Tibial nerve (tissue), 4 donors: ENCODE results near the gene RACGAP1. TPM values are rescaled to one million over a fixed set of nuclear protein-coding genes. Genes with fewer than 3 reads are reported as not detected.
A peak's percentile ranks its signal among the peaks of the same experiment; 100 is the strongest.

ENCODE experiments used
- DNase-seq, 2 donors: peaks; one replicate each; pipeline ENCODE4 v3.0.0-alpha.2; 2019; ENCODE audit warnings: low spot score in 2 of 2
- H3K27ac ChIP-seq, 4 donors: fragments of 200-600 bp; sonication (generic) in 3 of 4; one replicate each; pipeline ENCODE4 v1.5.1; 2017 to 2019; ENCODE audit warnings: mild to moderate bottlenecking in 1 of 4
- H3K27me3 ChIP-seq, 2 donors: fragments of 200-600 bp; sonication (generic) in 1 of 2; one replicate each; pipeline versions ENCODE4 v1.5.1 to v1.6.0; 2017 to 2019
- H3K36me3 ChIP-seq, 3 donors: fragments of 200-600 bp; sonication (generic); one replicate each; pipeline ENCODE4 v1.5.1; 2018 to 2019
- H3K4me1 ChIP-seq, 4 donors: fragments of 200-600 bp; sonication (generic) in 3 of 4; one replicate each; pipeline ENCODE4 v1.5.1; 2017 to 2019
- H3K4me3 ChIP-seq, 4 donors: fragments of 200-600 bp; sonication (generic) in 3 of 4; one replicate each; pipeline ENCODE4 v1.5.1; 2017 to 2019; ENCODE audit warnings: mild to moderate bottlenecking in 1 of 4, moderate library complexity in 1 of 4
- H3K9me3 ChIP-seq, 4 donors: fragments of 200-600 bp; sonication (generic) in 3 of 4; one replicate each; pipeline ENCODE4 v1.5.1; 2017 to 2019
- CTCF ChIP-seq, 5 experiments: fragments of 200-600 bp in 3 of 5; fragments of 450-650 bp in 2 of 5; sonication (generic) in 3 of 5; IDR thresholded peaks; one replicate each; pipeline ENCODE4 v1.5.1; 2016 to 2019; ENCODE audit warnings: antibody characterized with exemption in 5 of 5, mild to moderate bottlenecking in 3 of 5, moderate library complexity in 2 of 5
- EP300 ChIP-seq, 2 donors: sonication (generic); formaldehyde crosslinking; IDR thresholded peaks; one replicate each; pipeline ENCODE4 v1.6.1; 2017; ENCODE audit warnings: antibody characterized with exemption in 2 of 2, mild to moderate bottlenecking in 1 of 2
- POLR2A ChIP-seq, 2 donors: fragments of 450-650 bp; IDR thresholded peaks; one replicate each; pipeline ENCODE4 v1.6.1; 2017; ENCODE audit warnings: antibody characterized with exemption in 2 of 2, mild to moderate bottlenecking in 2 of 2, moderate library complexity in 2 of 2
- WGBS, 2 donors: methylation state at CpG; one replicate each; pipeline ENCODE4 v1.1.5; 2018; 5-methylcytosine and 5-hydroxymethylcytosine counted together
- total RNA-seq, 4 donors: library from RNA; depleted of rRNA; stranded (reverse); fragments of >200 nt; gene quantifications; one replicate each; pipeline ENCODE4 v1.1.0, GENCODE V29; 2016

Gene RACGAP1
- total RNA-seq, 4 donors from 2014 or later, result 6.3 to 15.1 (median 10.5) TPM

GRCh38 chr12:49960474-49961110 lies 64.7 kb downstream of the RACGAP1 start:
- H3K4me1 ChIP-seq, result peaks cover 0 to 31% (median 6%) of the 10 kb centered on the region in 4 donors
- H3K36me3 ChIP-seq, result no peaks in the 10 kb centered on the region
- DNase-seq, result no peak
- H3K27ac ChIP-seq, result no peak overlapping the region
- H3K4me3 ChIP-seq, result no peak overlapping the region
- WGBS, 2 donors, result 60 to 68% methylated on average over 13 of the region's 13 CpGs
- H3K27me3 ChIP-seq, result peaks cover 0 to 50% of the 10 kb centered on the region in 2 donors
- no peaks in the 10 kb centered on the region for H3K9me3 ChIP-seq
- TF ChIP-seq POLR2A (IDR thresholded peaks at IDR 0.05) (no peak), EP300 (IDR thresholded peaks at IDR 0.05) (no peak), CTCF (IDR thresholded peaks at IDR 0.05) (no peak)

- peaks cover 0 to 57% of the 10 kb centered on the region in 2 donors for H3K27me3 ChIP-seq
- H3K4me1 ChIP-seq, result peaks cover 0 to 31% (median 6%) of the 10 kb centered on the region in 4 donors
- no peaks in the 10 kb centered on the region for H3K9me3 ChIP-seq
- WGBS, 2 donors, result 21 to 30% methylated on average over 9 to 11 of the region's 11 CpGs
- TF ChIP-seq CTCF (IDR thresholded peaks at IDR 0.05) (no peak), EP300 (IDR thresholded peaks at IDR 0.05) (no peak), POLR2A (IDR thresholded peaks at IDR 0.05) (no peak)
- H3K27ac ChIP-seq, result peak overlapping the region in 1 of 4 donors; percentile 0
- H3K36me3 ChIP-seq, result no peaks in the 10 kb centered on the region
- no peak overlapping the region for H3K4me3 ChIP-seq
- DNase-seq, result no peak
These were observed 65.4 kb downstream of the RACGAP1 start for GRCh38 chr12:49959685-49960473.

GRCh38 chr12:49957570-49957967 lies 67.7 kb downstream of the RACGAP1 start:
- no peaks in the 10 kb centered on the region for H3K9me3 ChIP-seq
- H3K27me3 ChIP-seq, result peaks cover 0 to 75% of the 10 kb centered on the region in 2 donors
- DNase-seq, result no peak
- TF ChIP-seq CTCF (IDR thresholded peaks at IDR 0.05) (no peak), EP300 (IDR thresholded peaks at IDR 0.05) (no peak), POLR2A (IDR thresholded peaks at IDR 0.05) (no peak)
- H3K27ac ChIP-seq, result no peak overlapping the region
- H3K4me3 ChIP-seq, result no peak overlapping the region
- H3K4me1 ChIP-seq, result peaks cover 0 to 26% (median 6%) of the 10 kb centered on the region in 4 donors
- H3K36me3 ChIP-seq, result no peaks in the 10 kb centered on the region

- no peak overlapping the region for H3K4me3 ChIP-seq
- 90 to 91% methylated on average over 6 of the region's 6 CpGs for WGBS, 2 donors
- H3K36me3 ChIP-seq, result no peaks in the 10 kb centered on the region
- peaks cover 0 to 75% of the 10 kb centered on the region in 2 donors for H3K27me3 ChIP-seq
- TF ChIP-seq CTCF (IDR thresholded peaks at IDR 0.05) (no peak), POLR2A (IDR thresholded peaks at IDR 0.05) (no peak), EP300 (IDR thresholded peaks at IDR 0.05) (no peak)
- no peak overlapping the region for H3K27ac ChIP-seq
- H3K4me1 ChIP-seq, result peaks cover 0 to 26% (median 6%) of the 10 kb centered on the region in 4 donors
- no peaks in the 10 kb centered on the region for H3K9me3 ChIP-seq
- no peak for DNase-seq
These were observed 68.4 kb downstream of the RACGAP1 start for GRCh38 chr12:49956663-49957569.
